Fibroblast of skin of right biceps (primary cell): ENCODE data around the gene TMEM80.
"Not testable (repeated sequence)": the region's sequence is repeated elsewhere in the genome, so short reads cannot be mapped to it uniquely, and the experiment has no call there.

ENCODE experiments used
- DNase-seq: peaks from one replicate; pipeline ENCODE4 v3.0.0-alpha.2; 2013

The TMEM80 gene

DNA sequence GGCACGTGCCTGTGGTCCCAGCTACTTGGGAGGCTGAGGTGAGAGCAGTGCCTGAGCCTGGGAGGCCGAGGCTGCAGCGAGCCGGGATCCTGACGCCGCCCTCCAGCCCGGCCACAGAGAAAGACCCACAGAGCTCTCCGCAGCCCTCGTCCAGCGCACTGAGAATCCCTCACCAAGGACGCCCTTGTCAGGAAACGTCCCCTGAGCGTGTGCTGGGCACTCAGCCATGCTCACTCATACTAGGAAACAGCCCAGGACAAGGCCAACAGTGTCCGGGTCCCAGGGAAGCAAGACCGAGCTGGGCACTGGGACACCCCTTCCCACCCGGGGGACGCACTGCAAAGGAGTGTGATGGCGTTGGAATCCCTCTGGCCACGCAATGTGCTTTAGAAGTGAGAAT, 15.1 kb upstream of the TMEM80 start:
- DNase-seq, result no peak

DNA sequence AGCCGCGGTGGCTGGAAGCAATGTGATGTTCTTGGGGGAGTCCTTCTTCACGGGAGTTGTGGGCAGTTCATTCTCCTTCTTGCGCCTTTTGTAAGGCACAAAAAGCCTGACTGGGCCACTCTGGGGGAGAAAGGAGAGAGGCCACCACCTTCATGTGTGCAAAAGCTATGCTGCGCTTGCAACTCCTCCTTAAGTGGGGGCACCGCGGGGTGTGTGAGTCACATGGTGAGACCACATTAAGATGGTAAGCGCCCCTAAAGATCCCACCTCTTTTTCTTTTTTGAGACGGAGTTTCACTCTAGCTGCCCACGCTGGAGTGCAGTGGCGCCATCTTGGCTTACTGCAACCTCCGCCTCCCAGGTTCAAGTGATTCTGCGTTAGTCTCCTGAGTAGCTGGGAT, 14.6 kb upstream of the TMEM80 start:
- no peak for DNase-seq

- DNase-seq, result no peak
These were observed 9.0 kb upstream of the TMEM80 start for GRCh38 chr11:686451-687243.

GRCh38 chr11:687751-688150, 7.9 kb upstream of the TMEM80 start:
- no peak for DNase-seq

DNA sequence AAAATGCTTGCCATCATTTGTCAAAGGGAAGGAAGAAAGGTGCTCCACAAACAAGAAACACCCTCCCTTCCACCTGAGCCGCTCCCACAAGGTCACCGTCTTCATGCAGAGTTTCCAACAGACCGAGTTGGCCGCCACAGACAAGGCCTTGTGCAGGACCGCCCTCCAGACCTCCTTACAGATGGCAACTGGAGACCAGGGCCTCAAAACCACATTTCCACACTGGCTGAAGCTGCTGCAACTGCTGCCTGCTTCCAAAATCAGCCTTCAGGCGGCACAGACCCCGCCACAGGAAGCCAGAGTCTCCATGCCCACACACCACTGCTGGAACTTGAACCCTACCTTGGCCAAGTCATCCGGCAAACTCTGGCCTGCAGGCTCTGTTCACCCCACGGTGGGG, 6.9 kb upstream of the TMEM80 start:
- DNase-seq, result no peak

GRCh38 chr11:689625-690024, 6.0 kb upstream of the TMEM80 start:
- no peak for DNase-seq

DNA sequence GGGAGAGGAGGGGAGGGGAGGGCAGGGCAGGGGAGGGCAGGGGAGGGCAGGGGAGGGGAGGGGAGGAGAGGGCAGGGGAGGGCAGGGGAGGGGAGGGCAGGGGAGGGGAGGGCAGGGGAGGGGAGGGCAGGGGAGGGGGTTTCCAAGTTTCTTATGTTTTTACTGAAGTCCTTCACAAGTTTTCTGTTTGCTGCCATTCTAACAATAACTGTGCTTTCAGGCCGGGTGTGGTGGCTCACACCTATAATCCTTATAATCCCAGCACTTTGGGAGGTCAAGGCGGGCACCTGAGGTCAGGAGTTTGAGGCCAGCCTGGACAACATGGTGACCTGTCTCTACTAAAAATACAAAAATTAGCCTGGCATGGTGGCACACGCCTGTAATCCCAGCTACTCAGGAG, 5.4 kb upstream of the TMEM80 start:
- not testable (repeated sequence) for DNase-seq

DNA sequence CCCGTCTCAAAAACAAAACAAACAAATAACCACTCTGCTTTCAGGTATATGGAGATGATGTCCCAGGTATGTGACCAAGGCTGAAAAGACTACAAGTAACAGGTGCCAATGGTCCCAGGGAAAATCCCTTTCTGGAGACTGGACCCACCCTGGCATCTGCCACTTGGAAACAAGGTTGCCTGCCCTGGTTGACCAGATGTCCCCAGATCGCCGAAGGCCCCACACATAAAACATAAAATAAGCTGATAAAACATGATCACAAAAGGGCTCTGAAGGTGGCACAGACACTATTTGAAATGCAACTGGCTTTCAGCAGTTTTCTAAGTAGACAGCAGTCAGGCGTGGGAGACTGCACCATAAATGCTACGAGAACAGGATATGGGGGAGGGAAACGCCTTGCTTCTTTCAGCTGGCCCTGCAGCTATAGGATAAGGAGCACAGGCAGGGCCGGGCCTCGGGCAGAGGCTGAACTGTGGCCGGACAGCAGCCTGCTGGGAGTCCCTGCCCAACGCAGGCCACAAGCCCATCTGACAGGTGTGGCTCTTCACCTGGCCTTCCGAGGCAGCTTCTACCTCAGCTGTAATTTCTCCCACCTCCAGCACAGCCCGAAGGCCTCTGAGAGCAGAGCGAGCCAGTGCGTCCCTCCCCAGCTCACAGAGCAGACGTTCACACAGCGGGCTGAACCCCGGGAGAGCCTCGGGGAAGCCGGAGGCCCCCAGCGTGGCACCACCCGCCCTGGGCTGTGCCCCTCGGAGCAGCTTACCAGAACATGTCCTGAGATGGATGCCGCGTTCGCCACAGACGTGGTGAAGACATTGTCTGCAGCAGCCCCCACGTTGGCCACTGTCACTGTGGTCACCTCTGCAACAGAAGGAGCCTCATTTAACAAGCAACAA, 4.6 kb upstream of the TMEM80 start:
- DNase-seq, result no peak

DNA sequence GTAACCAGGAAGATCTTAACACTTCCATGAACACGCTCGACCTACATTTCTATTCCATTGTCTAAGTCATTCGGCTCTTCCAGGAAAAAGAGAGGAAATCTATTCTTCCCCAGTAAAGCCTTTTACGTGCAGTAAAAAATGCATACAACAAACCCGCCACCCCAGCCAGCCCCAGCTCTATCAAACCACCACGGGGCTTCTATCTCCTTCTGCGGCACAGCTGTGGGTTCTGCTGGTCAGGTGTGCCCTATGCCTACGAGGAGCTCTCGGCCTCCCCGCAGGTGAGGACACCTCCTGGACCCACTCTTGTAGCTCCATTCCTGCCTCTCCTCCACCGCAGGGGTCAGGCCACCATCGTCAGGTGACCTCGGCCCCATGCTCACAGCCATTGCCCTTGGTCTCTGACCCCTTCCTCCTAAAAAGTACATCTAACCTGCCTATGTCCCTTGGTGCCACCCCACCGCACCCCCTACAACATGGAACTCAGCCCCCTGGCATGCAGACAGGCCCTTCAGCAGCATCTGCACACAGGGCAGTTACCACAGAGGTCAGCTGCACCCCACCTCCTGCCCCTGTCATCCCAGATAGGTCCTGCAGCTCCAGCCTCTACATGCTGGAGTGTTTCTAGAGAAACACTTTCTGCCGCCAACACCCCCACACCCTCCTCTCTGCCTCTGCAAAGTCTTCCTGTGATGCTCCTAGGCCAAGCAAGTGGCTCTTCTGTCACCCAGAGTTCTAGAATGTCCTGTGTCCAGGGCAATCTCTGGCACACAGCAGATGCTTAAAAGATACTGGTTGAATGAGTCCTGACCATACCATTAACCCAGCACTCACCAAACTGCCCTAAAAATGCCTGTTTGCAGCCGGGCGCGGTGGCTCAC, 3.7 kb upstream of the TMEM80 start:
- no peak for DNase-seq

DNA sequence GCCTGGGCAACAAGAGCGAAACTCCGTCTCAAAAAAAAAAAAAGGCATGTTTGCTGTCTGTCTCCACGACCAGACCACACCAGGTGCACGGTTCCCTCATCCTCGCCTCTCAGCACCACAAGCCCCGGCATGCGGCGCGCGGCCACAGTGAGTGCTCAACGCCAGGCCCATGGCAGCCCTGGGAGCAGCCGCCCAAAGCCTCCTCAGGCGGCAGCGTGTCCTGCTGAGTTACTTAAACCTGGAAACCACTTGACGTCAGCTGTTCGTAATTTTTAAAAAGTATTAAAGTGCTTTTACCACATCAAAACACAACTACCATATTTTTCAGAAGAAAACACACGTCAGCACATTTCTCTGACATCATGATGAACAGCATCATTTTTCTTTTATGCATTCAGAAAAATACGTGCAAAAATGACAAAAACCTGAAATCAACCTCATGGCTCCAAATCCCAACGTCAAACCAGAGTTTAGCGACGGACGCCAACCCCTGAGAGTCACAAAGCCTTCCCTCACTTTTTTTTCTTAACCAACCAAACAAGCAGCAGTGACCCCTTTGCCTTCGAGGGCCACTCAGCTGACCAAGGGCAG, 2.7 kb upstream of the TMEM80 start:
- DNase-seq, result peak; percentile 31

GRCh38 chr11:693415-693831, 2.2 kb upstream of the TMEM80 start:
- DNase-seq, result peak; percentile 35

DNA sequence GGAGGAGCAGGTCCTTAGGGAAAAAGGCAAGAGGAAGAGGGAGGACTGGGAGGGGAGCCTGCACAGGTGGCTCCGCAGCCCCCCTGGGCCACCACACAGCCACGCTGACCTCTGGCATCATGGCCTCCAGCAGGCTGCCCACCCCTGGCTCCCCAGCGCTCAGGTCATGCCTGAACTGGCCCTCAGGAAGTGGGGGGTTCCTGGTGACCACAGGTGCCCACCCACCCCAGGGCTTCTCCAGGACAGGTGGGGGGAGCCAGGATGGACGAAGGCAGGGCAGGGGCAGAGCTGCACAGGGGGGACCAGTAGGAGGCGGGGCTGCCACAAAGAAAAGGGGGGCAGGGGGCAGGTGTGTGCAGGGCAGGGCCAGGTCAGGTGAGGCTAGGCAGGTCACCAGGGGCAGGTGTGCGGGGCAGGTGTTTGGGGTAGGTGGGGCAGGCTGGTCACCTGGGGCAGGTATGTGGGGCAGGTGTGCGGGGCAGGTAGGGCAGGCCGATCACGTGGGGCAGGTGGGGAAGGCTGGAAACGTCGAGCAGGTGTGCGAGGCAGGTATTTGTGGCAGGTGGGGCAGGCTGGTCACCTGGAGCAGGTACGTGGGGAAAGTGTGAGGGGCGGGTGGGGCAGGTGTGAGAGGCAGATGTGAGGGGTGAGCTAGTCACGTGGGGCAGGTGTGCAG, 1.6 kb upstream of the TMEM80 start:
- no peak for DNase-seq

- DNase-seq, result peak; percentile 96
These were observed 891 bp upstream of the TMEM80 start, which contains the start of gene DEAF1 for GRCh38 chr11:694563-695287. Gene DEAF1 (minus strand): TSS chr11:695222. CDS start chr11:695047, 175 bp downstream.

DNA sequence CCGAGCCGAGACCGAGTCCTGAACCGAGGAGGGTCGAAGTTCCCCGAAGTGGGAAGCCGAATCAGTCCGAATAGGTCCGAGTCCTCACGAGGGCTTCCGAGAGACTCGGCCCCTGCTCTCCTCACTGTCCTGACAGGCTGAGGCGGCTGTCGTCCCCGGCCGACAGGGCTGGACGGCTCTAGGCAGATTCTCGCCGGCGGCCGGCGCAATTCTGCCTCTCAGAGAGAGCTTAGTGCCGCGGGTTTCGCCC, 403 bp upstream of the TMEM80 start:
- DNase-seq, result no peak

DNA sequence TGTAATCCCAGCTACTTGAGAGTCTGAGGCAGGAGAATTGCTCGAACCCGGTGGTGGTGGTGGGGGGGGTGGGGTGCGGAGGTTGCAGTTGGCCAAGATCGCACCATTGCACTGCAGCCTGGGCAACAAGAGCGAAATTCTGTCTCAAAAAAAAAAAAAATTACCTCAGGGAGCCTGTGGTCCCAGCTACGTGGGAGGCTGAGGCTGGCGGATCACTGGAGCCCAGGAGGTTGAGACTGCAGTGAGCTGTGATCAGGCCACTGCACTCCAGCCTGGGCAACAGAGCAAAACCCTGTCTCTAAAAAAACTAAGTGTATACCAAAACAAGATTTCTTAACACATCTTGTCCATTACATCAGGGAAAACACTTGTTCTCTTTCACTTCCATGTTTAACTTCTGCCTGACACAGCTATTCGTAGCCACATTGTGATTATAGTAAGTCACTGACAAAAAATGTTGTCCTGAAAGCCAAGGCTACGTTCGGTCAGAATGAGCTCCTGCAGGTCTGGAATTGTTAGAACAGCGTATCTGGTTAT, 1.4 kb downstream of the TMEM80 start:
- peak; percentile 78 for DNase-seq

- DNase-seq, result peak; percentile 51
These were observed 2.2 kb downstream of the TMEM80 start for GRCh38 chr11:697811-698311.

DNA sequence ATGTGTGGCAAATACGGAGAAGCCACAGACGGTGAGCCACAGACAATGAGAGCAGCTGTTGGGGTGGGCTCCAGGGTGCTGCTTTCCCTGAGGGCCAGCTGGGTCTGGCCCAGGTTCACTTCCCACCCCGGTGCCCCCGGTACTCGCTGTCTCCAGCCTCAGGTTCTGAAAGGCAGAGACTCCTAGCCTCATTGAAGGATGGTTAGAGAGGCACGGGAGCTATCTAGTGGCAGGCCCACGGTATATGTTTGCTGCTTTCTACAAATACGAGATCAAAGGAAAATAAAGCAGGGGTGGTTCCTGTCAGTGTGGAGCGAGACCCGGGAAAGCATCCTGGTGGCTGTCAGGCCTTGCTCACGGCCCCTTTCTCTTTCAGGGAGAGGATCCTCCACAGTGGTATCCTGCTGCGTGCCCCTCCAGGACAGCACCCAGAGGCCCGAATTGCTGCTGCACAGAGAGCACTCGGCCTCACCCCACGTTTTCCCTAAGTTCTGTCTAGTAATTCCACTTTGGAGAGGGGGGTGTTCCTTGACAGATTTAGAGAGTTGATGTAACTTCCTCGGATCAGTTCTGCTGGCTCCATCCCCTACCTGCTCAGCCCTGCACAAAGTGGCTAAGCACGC, 3.0 kb downstream of the TMEM80 start:
- DNase-seq, result no peak

- DNase-seq, result no peak
These were observed 3.5 kb downstream of the TMEM80 start for GRCh38 chr11:699116-699508.

GRCh38 chr11:699753-700152, 4.1 kb downstream of the TMEM80 start:
- DNase-seq, result no peak

GRCh38 chr11:701741-702461, 6.3 kb downstream of the TMEM80 start:
- DNase-seq, result no peak
